Muscle of arm (tissue), 14 donors: ENCODE measurements around the gene DOCK8. TPM values are rescaled to one million over a fixed set of nuclear protein-coding genes. Genes with fewer than 3 reads are reported as not detected.
"Not testable (repeated sequence)": the region's sequence is repeated elsewhere in the genome, so short reads cannot be mapped to it uniquely, and the experiment has no call there.

Experiments used
- DNase-seq: peaks from one replicate; pipeline ENCODE4 v3.0.0-alpha.2; 2013
- long read RNA-seq, 11 donors: transcript quantifications; one replicate each; lab custom pipeline, GENCODE V29; 2026
- polyA plus RNA-seq, 12 donors: library from polyadenylated mRNA; unstranded; fragments of 120-200 nt; gene quantifications; one replicate each; pipeline ENCODE4 v1.2.1, GENCODE V29; 2013; ENCODE audit not compliant: insufficient read length in 12 of 12

The DOCK8 gene
- polyA plus RNA-seq, result 10 to 100 TPM in 2 of 12 donors, 1 to 10 TPM in 9, not detected in 1; 2.4 to 20.5 (median 5.8) TPM
- long read RNA-seq, donor 1, result 0 reads
- long read RNA-seq, donor 2, result 0 reads
- long read RNA-seq, donor 3, result 0 reads
- long read RNA-seq, donor 4, result 0 reads
- long read RNA-seq, donor 5, result 0 reads
- long read RNA-seq, donor 6, result 0 reads
- long read RNA-seq, donor 7, result 0 reads
- long read RNA-seq, donor 8, result 0 reads
- long read RNA-seq, donor 9, result 0 reads
- long read RNA-seq, donor 10, full-length matches to known transcripts, result 1 of 1 reads
- long read RNA-seq, donor 10, partial matches to known transcripts, result 0 of 1 reads
- long read RNA-seq, donor 10, other reads (novel, unspliced or antisense), result 0 of 1 reads
- long read RNA-seq, donor 11, result 0 reads

GRCh38 chr9:214648-215493 is at the start of gene DOCK8:
Gene DOCK8 (plus strand): TSS chr9:214865. CDS start chr9:214977, 112 bp downstream.
- peak; percentile 35 for DNase-seq

- not testable (repeated sequence) for DNase-seq
Measured at GRCh38 chr9:169757-170156, 44.9 kb upstream of the DOCK8 start.

- not testable (repeated sequence) for DNase-seq
Measured at GRCh38 chr9:178140-178825, 36.4 kb upstream of the DOCK8 start.

- not testable (repeated sequence) for DNase-seq
Measured at GRCh38 chr9:178970-179383, 35.7 kb upstream of the DOCK8 start, which contains the start of gene ZNG1A. Gene ZNG1A (minus strand): TSS chr9:179056. CDS start chr9:178969, 87 bp downstream.

- not testable (repeated sequence) for DNase-seq
Measured at GRCh38 chr9:199601-200000, 15.1 kb upstream of the DOCK8 start.

- no peak for DNase-seq
Measured at GRCh38 chr9:206481-206880, 8.2 kb upstream of the DOCK8 start.

- DNase-seq, result no peak
Measured at GRCh38 chr9:209143-209758, 5.4 kb upstream of the DOCK8 start.

- no peak for DNase-seq
Measured at GRCh38 chr9:211036-211435, 3.6 kb upstream of the DOCK8 start.

GRCh38 chr9:211557-211956 is 3.1 kb upstream of the DOCK8 start:
- DNase-seq, result no peak

- no peak for DNase-seq
Measured at GRCh38 chr9:212297-212696, 2.4 kb upstream of the DOCK8 start.

- DNase-seq, result not testable (repeated sequence)
Measured at GRCh38 chr9:213901-214300, 764 bp upstream of the DOCK8 start.

- no peak for DNase-seq
Measured at GRCh38 chr9:214351-214647, 366 bp upstream of the DOCK8 start.

GRCh38 chr9:215631-216155 is 1.0 kb downstream of the DOCK8 start:
- no peak for DNase-seq

- no peak for DNase-seq
Measured at GRCh38 chr9:216866-217265, 2.2 kb downstream of the DOCK8 start.

- no peak for DNase-seq
Measured at GRCh38 chr9:217950-218349, 3.3 kb downstream of the DOCK8 start.

- DNase-seq, result not testable (repeated sequence)
Measured at GRCh38 chr9:219036-219435, 4.4 kb downstream of the DOCK8 start.

- DNase-seq, result no peak
Measured at GRCh38 chr9:219670-220365, 5.2 kb downstream of the DOCK8 start.

GRCh38 chr9:221989-222776 is 7.5 kb downstream of the DOCK8 start:
- DNase-seq, result no peak

GRCh38 chr9:223152-223551 is 8.5 kb downstream of the DOCK8 start:
- DNase-seq, result no peak

- no peak for DNase-seq
Measured at GRCh38 chr9:224026-224425, 9.4 kb downstream of the DOCK8 start.
